Measurements from ENCODE around the gene SWT1.
"Not testable (repeated sequence)": the region's sequence is repeated elsewhere in the genome, so short reads cannot be mapped to it uniquely, and the experiment has no call there.

Gene SWT1

GRCh38 chr1:185170291-185170848 is 13.4 kb downstream of the SWT1 start:
- DNase-seq = peak; percentile 78

- DNase-seq = no peak
Observed at GRCh38 chr1:185193756-185194155, 36.8 kb downstream of the SWT1 start.

GRCh38 chr1:185198712-185199111 is 41.7 kb downstream of the SWT1 start:
- not testable (repeated sequence) for DNase-seq

- no peak for DNase-seq
Observed at GRCh38 chr1:185200889-185201288, 43.9 kb downstream of the SWT1 start.

GRCh38 chr1:185207170-185207569 is 50.2 kb downstream of the SWT1 start:
- no peak for DNase-seq

GRCh38 chr1:185207980-185208602 is 51.1 kb downstream of the SWT1 start:
- DNase-seq = no peak

- no peak for DNase-seq
Observed at GRCh38 chr1:185208626-185209180, 51.7 kb downstream of the SWT1 start.

GRCh38 chr1:185209357-185209756 is 52.4 kb downstream of the SWT1 start:
- DNase-seq = not testable (repeated sequence)

GRCh38 chr1:185213091-185213490 is 56.1 kb downstream of the SWT1 start:
- DNase-seq = no peak

- no peak for DNase-seq
Observed at GRCh38 chr1:185215911-185216310, 58.9 kb downstream of the SWT1 start.

- DNase-seq = no peak
Observed at GRCh38 chr1:185224132-185224531, 67.2 kb downstream of the SWT1 start.

GRCh38 chr1:185227161-185227560 is 70.2 kb downstream of the SWT1 start:
- no peak for DNase-seq

GRCh38 chr1:185228979-185229378 is 72.0 kb downstream of the SWT1 start:
- no peak for DNase-seq

GRCh38 chr1:185229981-185230380 is 73.0 kb downstream of the SWT1 start:
- DNase-seq = no peak

- no peak for DNase-seq
Observed at GRCh38 chr1:185232874-185233273, 75.9 kb downstream of the SWT1 start.

- not testable (repeated sequence) for DNase-seq
Observed at GRCh38 chr1:185234183-185234582, 77.2 kb downstream of the SWT1 start.

- not testable (repeated sequence) for DNase-seq
Observed at GRCh38 chr1:185237176-185237575, 80.2 kb downstream of the SWT1 start.

- DNase-seq = no peak
Observed at GRCh38 chr1:185237661-185238060, 80.7 kb downstream of the SWT1 start.

GRCh38 chr1:185238447-185238846 is 81.5 kb downstream of the SWT1 start:
- DNase-seq = no peak

- DNase-seq = no peak
Observed at GRCh38 chr1:185239861-185240260, 82.9 kb downstream of the SWT1 start.

GRCh38 chr1:185241127-185241526 is 84.2 kb downstream of the SWT1 start:
- DNase-seq = no peak

GRCh38 chr1:185244015-185244747 is 87.2 kb downstream of the SWT1 start:
- DNase-seq = no peak

GRCh38 chr1:185245466-185245865 is 88.5 kb downstream of the SWT1 start:
- no peak for DNase-seq

- no peak for DNase-seq
Observed at GRCh38 chr1:185249563-185249962, 92.6 kb downstream of the SWT1 start.

Measured in NCI-H1694 (cell line).